B cell (primary cell): ENCODE measurements around the gene RNF103. TPM values are rescaled to one million over a fixed set of nuclear protein-coding genes. Genes with fewer than 3 reads are reported as not detected.

ENCODE experiments used
- ATAC-seq: fragments of 200-7000 bp; cut with Tn5 transposase; one replicate; pipeline ENCODE4 v1.10.0; 2021; ENCODE audit warnings: low read depth, mild to moderate bottlenecking, moderate number of reproducible peaks, moderate library complexity
- CTCF ChIA-PET: fragments of 350-600 bp; sonication (Branson Sonifier 250); formaldehyde crosslinking; loops from one replicate; lab custom pipeline; 2021; ENCODE audit warnings: antibody characterized with exemption, inconsistent platforms; lab: Charles Lee
- POLR2A ChIA-PET: fragments of 350-600 bp; sonication (Branson Sonifier 250); formaldehyde crosslinking; loops from one replicate; lab custom pipeline; 2021; ENCODE audit warnings: antibody characterized with exemption; lab: Charles Lee
- DNase-seq: peaks from one replicate; pipeline ENCODE4 v3.0.0; 2013
- H2AFZ ChIP-seq: 2 replicates; pipeline ENCODE4 v1.6.1; 2012; ENCODE audit warnings: mild to moderate bottlenecking, low read depth, low read length; ENCODE audit not compliant: insufficient read depth, poor library complexity, severe bottlenecking
- H3K27ac ChIP-seq, 2 donors: 1 replicate in 1 of 2; 2 replicates in 1 of 2; pipeline ENCODE4 v1.5.1; 2012 to 2013; ENCODE audit warnings: low read length in 2 of 2, mild to moderate bottlenecking in 2 of 2, moderate library complexity in 1 of 2
- H3K27me3 ChIP-seq, 4 experiments: fragments of 200-600 bp in 1 of 4; sonication (generic) in 1 of 4; replicated peaks in 1 of 4; 1 replicate in 2 of 4; 2 replicates in 2 of 4; pipeline versions ENCODE4 v1.6.1 to v1.7.0; 2013 to 2016; ENCODE audit warnings: low read length in 3 of 4, mild to moderate bottlenecking in 2 of 4, mixed read lengths in 1 of 4, moderate library complexity in 1 of 4; ENCODE audit not compliant: insufficient read depth in 4 of 4, control insufficient read depth in 3 of 4; ENCODE audit errors: control extremely low read depth in 1 of 4
- H3K36me3 ChIP-seq, 2 experiments: replicated peaks in 1 of 2; 1 replicate in 1 of 2; 2 replicates in 1 of 2; pipeline versions ENCODE4 v1.6.1 to v1.7.1; 2013; ENCODE audit warnings: low read length in 1 of 2; ENCODE audit not compliant: insufficient read depth in 2 of 2, control insufficient read depth in 1 of 2; ENCODE audit errors: control extremely low read depth in 1 of 2, extremely low read depth in 1 of 2
- H3K4me1 ChIP-seq, 2 donors: fragments of 200-600 bp in 1 of 2; sonication (generic) in 1 of 2; 1 replicate in 1 of 2; 2 replicates in 1 of 2; pipeline versions ENCODE4 v1.5.1 to v1.6.1; 2013 to 2017; ENCODE audit warnings: low read length in 2 of 2; ENCODE audit not compliant: control insufficient read depth in 2 of 2, insufficient read depth in 2 of 2
- H3K4me2 ChIP-seq: replicated peaks from 2 replicates; pipeline ENCODE3; 2012; ENCODE audit warnings: mild to moderate bottlenecking, low read depth, low read length; ENCODE audit not compliant: poor library complexity, severe bottlenecking
- H3K4me3 ChIP-seq, 5 experiments: fragments of 200-600 bp in 1 of 5; sonication (generic) in 1 of 5; 1 replicate in 3 of 5; 2 replicates in 2 of 5; pipeline versions ENCODE4 v1.5.1 to v1.7.0; 2011 to 2016; ENCODE audit warnings: low read length in 4 of 5, mild to moderate bottlenecking in 4 of 5, low read depth in 2 of 5, control low read depth in 1 of 5, moderate library complexity in 1 of 5; ENCODE audit not compliant: insufficient read depth in 1 of 5; ENCODE audit errors: control extremely low read depth in 1 of 5, extremely low read depth in 1 of 5
- H3K79me2 ChIP-seq: fragments of 200-600 bp; sonication (generic); one replicate; pipeline ENCODE4 v1.6.0; 2016; ENCODE audit warnings: low read length; ENCODE audit not compliant: control insufficient read depth, insufficient read depth
- H3K9ac ChIP-seq: fragments of 200-600 bp; sonication (generic); 2 replicates; pipeline ENCODE4 v1.6.1; 2017; ENCODE audit warnings: mild to moderate bottlenecking, low read length, moderate library complexity
- H3K9me3 ChIP-seq, 3 donors: one replicate each; pipeline versions ENCODE4 v1.6.1 to v1.7.1; 2013; ENCODE audit warnings: low read length in 2 of 3; ENCODE audit not compliant: control insufficient read depth in 2 of 3, insufficient read depth in 1 of 3; ENCODE audit errors: control extremely low read depth in 1 of 3
- H4K20me1 ChIP-seq: 2 replicates; pipeline ENCODE4 v1.6.0; 2012; ENCODE audit warnings: mild to moderate bottlenecking, low read length; ENCODE audit not compliant: insufficient read depth, control insufficient read depth, poor library complexity, severe bottlenecking
- H3K27ac Mint-ChIP-seq: one replicate; pipeline ENCODE4 v1.8.0; 2021; ENCODE audit warnings: mixed read lengths
- H3K27me3 Mint-ChIP-seq: one replicate; pipeline ENCODE4 v1.8.0; 2021; ENCODE audit warnings: mixed read lengths
- H3K4me1 Mint-ChIP-seq: one replicate; pipeline ENCODE4 v1.8.0; 2021; ENCODE audit warnings: mixed read lengths
- H3K4me3 Mint-ChIP-seq: one replicate; pipeline ENCODE4 v1.8.0; 2021; ENCODE audit warnings: mixed read lengths
- H3K9me3 Mint-ChIP-seq: one replicate; pipeline ENCODE4 v1.8.0; 2022; ENCODE audit warnings: mixed read lengths; ENCODE audit not compliant: insufficient read depth
- EZH2 ChIP-seq: IDR thresholded peaks from 2 replicates; pipeline ENCODE4 v1.6.1; 2012; ENCODE audit warnings: borderline replicate concordance, low read depth, mild to moderate bottlenecking, moderate library complexity, low read length; ENCODE audit not compliant: insufficient read depth, poor library complexity, severe bottlenecking
- WGBS: methylation state at CpG from one replicate; pipeline ENCODE4 v1.1.5; 2013; ENCODE audit warnings: missing lambda C conversion rate; ENCODE audit not compliant: insufficient coverage; 5-methylcytosine and 5-hydroxymethylcytosine counted together
- intact Hi-C: fragments of 100-400 bp; cut with micrococcal nuclease; formaldehyde crosslinking; loops from one replicate; pipeline ENCODE4 v1.10.0; 2022
- polyA plus RNA-seq: library from polyadenylated mRNA; depleted of rRNA; stranded (reverse); fragments of >200 nt; gene quantifications from 2 replicates; pipeline ENCODE4 v1.2.3, GENCODE V29; 2012
- total RNA-seq, 2 donors: library from RNA; stranded (reverse); fragments of 120-200 nt in 1 of 2; gene quantifications; 1 replicate in 1 of 2; 2 replicates in 1 of 2; pipeline versions ENCODE4 v1.2.3 to v1.2.4, GENCODE V29; 2013 to 2022
- TF ChIP-seq, protein P1 (sequence below): fragments of 200-600 bp; IDR thresholded peaks from one replicate; pipeline ENCODE4 v1.8.0; 2022; ENCODE audit warnings: antibody characterized with exemption, mild to moderate bottlenecking

Gene RNF103
- total and polyA plus RNA-seq, 2 donors (not counting 1 experiment from before 2014, with no cell fraction given), result 23.7 to 37.2 TPM

DNA sequence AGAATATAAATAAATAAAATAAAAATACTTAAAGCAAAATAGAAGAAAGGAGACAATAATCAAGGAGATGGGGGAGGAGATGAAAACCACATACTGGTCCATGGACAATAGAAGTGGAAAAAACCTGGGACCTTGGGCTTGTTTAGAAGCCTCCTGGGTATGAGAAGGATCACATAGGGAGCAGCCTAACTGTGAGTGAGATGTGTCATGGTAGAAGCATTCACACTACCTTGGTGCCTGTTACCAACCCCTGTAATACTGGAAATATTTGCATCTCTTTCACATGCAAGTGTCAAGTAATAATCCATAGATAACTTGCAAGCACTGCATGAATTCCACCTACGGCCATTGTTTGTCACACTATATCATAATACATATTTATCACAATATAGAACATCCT is 23.2 kb upstream of the RNF103 start:
- ATAC-seq (no peak), DNase-seq (no peak)
- CTCF ChIA-PET, result no interaction called here
- H3K9me3 ChIP-seq, result peaks cover 3 to 16% (median 8%) of the 10 kb centered on the region in 3 donors
- POLR2A ChIA-PET, result no interaction called here
- TF ChIP-seq, protein P1, sequence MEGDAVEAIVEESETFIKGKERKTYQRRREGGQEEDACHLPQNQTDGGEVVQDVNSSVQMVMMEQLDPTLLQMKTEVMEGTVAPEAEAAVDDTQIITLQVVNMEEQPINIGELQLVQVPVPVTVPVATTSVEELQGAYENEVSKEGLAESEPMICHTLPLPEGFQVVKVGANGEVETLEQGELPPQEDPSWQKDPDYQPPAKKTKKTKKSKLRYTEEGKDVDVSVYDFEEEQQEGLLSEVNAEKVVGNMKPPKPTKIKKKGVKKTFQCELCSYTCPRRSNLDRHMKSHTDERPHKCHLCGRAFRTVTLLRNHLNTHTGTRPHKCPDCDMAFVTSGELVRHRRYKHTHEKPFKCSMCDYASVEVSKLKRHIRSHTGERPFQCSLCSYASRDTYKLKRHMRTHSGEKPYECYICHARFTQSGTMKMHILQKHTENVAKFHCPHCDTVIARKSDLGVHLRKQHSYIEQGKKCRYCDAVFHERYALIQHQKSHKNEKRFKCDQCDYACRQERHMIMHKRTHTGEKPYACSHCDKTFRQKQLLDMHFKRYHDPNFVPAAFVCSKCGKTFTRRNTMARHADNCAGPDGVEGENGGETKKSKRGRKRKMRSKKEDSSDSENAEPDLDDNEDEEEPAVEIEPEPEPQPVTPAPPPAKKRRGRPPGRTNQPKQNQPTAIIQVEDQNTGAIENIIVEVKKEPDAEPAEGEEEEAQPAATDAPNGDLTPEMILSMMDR, result no peak
- no peak for TF ChIP-seq EZH2
- H3K9me3 Mint-ChIP-seq, result peaks cover 6% of the 10 kb centered on the region
- no peaks in the 10 kb centered on the region for H3K4me1 ChIP-seq
- no peaks in the 10 kb centered on the region for H3K4me1 Mint-ChIP-seq
- H3K27me3 Mint-ChIP-seq, result no peaks in the 10 kb centered on the region
- H3K4me2 ChIP-seq, result no peak overlapping the region
- H3K4me3 ChIP-seq, result no peak overlapping the region
- no peak overlapping the region for H3K27ac ChIP-seq
- H3K79me2 ChIP-seq, result no peaks in the 10 kb centered on the region
- no peaks in the 10 kb centered on the region for H4K20me1 ChIP-seq
- intact Hi-C loops, result no loop called here
- no peaks in the 10 kb centered on the region for H3K27me3 ChIP-seq
- no peak overlapping the region for H3K9ac ChIP-seq
- no peak overlapping the region for H3K27ac Mint-ChIP-seq
- no peaks in the 10 kb centered on the region for H3K36me3 ChIP-seq
- no peak overlapping the region for H2AFZ ChIP-seq
- WGBS, result 100% methylated on average over 1 of the region's 1 CpG
- no peak overlapping the region for H3K4me3 Mint-ChIP-seq

DNA sequence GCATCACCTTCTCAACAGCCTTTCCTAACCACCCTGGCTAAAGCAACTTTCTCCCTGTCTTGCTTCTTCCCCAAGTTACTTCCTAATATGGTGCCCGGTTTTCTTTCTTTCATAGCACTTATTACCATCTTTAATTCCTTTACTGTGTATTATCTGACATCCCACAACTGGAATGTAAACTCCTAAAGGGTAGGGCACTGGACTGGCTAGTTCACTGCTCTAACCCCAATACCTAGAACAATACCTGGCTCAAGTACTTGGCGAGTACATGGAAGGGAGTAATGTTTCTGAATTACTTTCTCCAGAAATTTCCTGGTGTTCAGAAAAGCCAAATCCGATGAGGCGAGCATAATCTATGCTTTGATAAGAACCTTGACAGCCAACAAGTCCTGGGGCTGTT is 22.7 kb upstream of the RNF103 start:
- Mint-ChIP-seq H3K9me3 (peaks cover 5% of the 10 kb centered on the region), H3K27ac (no peak overlapping the region), H3K4me1 (no peaks in the 10 kb centered on the region), H3K27me3 (no peaks in the 10 kb centered on the region), H3K4me3 (no peak overlapping the region)
- TF ChIP-seq EZH2, result no peak
- TF ChIP-seq, protein P1, result no peak
- Histone ChIP-seq H3K79me2 (no peaks in the 10 kb centered on the region), H3K4me1 (no peaks in the 10 kb centered on the region), H3K4me3 (no peak overlapping the region), H3K9me3 (peaks cover 3 to 16% (median 4%) of the 10 kb centered on the region in 3 donors), H2AFZ (no peak overlapping the region), H4K20me1 (no peaks in the 10 kb centered on the region), H3K36me3 (no peaks in the 10 kb centered on the region), H3K4me2 (no peak overlapping the region), H3K27ac (no peak overlapping the region), H3K27me3 (no peaks in the 10 kb centered on the region), H3K9ac (no peak overlapping the region)
- intact Hi-C loops, result no loop called here
- CTCF ChIA-PET, result no interaction called here
- POLR2A ChIA-PET, result no interaction called here
- WGBS, result 100% methylated on average over 4 of the region's 4 CpGs
- DNase-seq (no peak), ATAC-seq (no peak)
